ENCODE data around the gene PTPN23.

Gene PTPN23

DNA sequence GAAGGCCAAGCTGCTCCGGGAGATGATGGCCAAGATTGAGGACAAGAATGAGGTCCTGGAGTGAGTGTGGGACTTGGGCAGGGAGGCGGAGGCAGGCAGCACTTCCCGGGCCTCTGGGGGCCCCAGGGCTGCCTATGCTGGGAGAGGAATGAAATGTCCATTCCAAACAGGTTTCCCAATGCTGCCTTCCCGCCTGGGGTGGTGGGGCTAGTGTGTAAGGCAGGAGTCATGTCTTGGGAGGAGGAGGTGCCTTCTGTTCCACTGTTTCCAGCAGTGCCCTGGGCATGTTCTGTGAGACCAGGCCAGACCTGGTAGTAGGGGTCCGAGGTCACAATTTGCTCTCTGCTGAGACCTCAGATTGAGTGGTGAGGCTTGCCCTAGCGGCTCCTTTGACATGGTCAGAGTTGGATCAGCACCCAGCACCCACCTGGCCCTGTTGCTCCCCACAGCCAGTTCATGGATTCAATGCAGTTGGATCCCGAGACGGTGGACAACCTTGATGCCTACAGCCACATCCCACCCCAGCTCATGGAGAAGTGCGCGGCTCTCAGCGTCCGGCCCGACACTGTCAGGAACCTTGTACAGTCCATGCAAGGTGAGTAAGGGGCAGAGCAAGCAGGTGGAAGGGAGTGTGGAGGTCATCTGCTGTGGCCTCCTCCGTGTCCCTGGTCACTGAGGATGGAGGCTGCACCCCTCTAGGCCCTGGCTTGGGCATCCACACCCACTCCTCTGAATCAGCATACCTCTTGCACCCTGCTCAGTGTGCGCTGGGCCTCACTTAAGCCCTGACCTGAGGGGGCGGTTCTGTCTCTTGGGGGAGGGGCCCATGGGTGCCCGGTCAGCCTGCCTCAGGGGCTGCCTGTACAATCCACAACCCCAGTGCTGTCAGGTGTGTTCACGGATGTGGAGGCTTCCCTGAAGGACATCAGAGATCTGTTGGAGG is 27.3 kb downstream of the PTPN23 start:
- no peak for DNase-seq

DNA sequence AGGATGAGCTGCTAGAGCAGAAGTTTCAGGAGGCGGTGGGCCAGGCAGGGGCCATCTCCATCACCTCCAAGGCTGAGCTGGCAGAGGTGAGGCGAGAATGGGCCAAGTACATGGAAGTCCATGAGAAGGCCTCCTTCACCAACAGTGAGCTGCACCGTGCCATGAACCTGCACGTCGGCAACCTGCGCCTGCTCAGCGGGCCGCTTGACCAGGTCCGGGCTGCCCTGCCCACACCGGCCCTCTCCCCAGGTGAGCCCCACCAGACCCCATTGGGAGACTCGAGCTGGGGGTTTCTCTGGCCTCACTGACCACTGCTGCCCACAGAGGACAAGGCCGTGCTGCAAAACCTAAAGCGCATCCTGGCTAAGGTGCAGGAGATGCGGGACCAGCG is 28.0 kb downstream of the PTPN23 start:
- no peak for DNase-seq

DNA sequence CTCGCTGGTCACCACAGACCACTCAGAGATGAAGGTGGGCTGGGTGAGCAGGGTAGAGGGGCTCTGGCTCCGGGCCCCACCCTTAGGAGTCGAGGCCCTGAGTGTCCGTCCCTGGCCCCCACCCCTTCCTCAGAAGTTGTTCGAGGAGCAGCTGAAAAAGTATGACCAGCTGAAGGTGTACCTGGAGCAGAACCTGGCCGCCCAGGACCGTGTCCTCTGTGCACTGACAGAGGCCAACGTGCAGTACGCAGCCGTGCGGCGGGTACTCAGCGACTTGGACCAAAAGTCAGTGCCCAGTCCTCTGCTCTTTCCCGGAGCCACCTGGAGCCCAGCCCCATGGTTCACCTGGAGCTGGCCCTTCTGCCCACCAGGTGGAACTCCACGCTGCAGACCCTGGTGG is 28.5 kb downstream of the PTPN23 start:
- no peak for DNase-seq

DNA sequence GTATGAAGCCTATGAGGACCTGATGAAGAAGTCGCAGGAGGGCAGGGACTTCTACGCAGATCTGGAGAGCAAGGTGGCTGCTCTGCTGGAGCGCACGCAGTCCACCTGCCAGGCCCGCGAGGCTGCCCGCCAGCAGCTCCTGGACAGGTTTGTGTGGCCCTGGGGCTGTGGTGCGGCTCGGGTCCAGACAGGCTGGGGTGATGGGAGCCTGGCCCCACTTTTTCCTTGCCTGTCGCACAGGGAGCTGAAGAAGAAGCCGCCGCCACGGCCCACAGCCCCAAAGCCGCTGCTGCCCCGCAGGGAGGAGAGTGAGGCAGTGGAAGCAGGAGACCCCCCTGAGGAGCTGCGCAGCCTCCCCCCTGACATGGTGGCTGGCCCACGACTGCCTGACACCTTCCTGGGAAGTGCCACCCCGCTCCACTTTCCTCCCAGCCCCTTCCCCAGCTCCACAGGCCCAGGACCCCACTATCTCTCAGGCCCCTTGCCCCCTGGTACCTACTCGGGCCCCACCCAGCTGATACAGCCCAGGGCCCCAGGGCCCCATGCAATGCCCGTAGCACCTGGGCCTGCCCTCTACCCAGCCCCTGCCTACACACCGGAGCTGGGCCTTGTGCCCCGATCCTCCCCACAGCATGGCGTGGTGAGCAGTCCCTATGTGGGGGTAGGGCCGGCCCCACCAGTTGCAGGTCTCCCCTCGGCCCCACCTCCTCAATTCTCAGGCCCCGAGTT is 29.0 kb downstream of the PTPN23 start:
- no peak for DNase-seq

DNA sequence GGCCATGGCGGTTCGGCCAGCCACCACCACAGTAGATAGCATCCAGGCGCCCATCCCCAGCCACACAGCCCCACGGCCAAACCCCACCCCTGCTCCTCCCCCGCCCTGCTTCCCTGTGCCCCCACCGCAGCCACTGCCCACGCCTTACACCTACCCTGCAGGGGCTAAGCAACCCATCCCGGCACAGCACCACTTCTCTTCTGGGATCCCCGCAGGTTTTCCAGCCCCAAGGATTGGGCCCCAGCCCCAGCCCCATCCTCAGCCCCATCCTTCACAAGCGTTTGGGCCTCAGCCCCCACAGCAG is 29.5 kb downstream of the PTPN23 start:
- no peak for DNase-seq

DNA sequence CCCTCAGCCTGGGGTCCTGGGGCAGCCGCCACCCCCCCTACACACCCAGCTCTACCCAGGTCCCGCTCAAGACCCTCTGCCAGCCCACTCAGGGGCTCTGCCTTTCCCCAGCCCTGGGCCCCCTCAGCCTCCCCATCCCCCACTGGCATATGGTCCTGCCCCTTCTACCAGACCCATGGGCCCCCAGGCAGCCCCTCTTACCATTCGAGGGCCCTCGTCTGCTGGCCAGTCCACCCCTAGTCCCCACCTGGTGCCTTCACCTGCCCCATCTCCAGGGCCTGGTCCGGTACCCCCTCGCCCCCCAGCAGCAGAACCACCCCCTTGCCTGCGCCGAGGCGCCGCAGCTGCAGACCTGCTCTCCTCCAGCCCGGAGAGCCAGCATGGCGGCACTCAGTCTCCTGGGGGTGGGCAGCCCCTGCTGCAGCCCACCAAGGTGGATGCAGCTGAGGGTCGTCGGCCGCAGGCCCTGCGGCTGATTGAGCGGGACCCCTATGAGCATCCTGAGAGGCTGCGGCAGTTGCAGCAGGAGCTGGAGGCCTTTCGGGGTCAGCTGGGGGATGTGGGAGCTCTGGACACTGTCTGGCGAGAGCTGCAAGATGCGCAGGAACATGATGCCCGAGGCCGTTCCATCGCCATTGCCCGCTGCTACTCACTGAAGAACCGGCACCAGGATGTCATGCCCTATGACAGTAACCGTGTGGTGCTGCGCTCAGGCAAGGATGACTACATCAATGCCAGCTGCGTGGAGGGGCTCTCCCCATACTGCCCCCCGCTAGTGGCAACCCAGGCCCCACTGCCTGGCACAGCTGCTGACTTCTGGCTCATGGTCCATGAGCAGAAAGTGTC is 30.2 kb downstream of the PTPN23 start:
- DNase-seq: no peak

DNA sequence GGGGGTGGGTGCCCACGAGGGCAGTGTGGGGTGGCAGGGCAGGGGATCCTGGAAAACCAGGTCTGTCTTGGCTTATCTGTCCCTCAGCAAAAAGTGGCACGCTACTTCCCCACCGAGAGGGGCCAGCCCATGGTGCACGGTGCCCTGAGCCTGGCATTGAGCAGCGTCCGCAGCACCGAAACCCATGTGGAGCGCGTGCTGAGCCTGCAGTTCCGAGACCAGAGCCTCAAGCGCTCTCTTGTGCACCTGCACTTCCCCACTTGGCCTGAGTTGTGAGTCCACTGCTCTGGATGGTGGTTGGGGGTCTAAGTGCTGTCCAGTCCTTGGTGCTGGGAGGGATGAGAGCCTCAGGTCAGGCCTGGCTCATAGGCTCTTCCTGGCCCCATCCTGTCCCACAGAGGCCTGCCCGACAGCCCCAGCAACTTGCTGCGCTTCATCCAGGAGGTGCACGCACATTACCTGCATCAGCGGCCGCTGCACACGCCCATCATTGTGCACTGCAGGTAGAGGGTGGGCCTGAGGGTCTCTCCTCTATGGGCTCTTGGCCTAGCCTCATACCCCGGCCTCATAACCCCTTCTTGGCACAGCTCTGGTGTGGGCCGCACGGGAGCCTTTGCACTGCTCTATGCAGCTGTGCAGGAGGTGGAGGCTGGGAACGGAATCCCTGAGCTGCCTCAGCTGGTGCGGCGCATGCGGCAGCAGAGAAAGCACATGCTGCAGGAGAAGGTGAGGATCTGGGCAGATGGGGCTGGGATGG is 31.1 kb downstream of the PTPN23 start:
- no peak for DNase-seq

DNA sequence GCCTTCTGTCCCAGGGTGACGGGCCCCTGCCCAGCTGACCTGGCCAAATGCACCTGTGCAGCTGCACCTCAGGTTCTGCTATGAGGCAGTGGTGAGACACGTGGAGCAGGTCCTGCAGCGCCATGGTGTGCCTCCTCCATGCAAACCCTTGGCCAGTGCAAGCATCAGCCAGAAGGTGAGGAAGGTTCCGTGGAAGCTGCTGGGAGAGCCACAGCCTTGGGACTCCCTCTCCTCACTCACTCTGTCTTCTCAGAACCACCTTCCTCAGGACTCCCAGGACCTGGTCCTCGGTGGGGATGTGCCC is 31.6 kb downstream of the PTPN23 start:
- no peak for DNase-seq

DNA sequence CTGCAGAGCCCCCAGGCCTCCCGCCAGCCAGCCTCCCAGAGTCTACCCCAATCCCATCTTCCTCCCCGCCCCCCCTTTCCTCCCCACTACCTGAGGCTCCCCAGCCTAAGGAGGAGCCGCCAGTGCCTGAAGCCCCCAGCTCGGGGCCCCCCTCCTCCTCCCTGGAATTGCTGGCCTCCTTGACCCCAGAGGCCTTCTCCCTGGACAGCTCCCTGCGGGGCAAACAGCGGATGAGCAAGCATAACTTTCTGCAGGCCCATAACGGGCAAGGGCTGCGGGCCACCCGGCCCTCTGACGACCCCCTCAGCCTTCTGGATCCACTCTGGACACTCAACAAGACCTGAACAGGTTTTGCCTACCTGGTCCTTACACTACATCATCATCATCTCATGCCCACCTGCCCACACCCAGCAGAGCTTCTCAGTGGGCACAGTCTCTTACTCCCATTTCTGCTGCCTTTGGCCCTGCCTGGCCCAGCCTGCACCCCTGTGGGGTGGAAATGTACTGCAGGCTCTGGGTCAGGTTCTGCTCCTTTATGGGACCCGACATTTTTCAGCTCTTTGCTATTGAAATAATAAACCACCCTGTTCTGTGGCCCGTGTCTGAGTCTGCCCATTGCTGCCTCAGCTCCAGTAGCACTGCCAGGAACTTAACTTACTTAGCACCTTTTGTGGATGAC is 32.2 kb downstream of the PTPN23 start:
- DNase-seq: no peak

DNA sequence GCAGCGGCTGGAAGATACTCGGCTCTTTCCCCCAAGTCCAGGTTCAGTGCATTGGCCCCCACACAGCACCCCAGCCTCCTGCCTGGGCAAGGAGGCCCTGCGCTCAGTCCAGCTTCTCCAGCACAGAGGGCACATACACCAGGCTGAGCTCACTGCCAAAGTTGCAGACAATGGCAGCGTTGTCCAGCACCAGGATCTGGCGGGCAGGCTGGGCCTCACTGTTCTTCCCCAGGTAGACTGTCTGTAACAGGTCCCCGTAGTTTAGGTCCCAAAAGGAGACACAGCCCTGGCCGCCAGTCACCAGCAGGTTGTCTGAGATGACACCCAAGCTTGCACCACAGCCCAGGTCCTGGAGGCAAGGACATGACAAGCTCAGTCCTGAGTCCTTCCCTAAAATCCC is 32.9 kb downstream of the PTPN23 start:
- DNase-seq: no peak

DNA sequence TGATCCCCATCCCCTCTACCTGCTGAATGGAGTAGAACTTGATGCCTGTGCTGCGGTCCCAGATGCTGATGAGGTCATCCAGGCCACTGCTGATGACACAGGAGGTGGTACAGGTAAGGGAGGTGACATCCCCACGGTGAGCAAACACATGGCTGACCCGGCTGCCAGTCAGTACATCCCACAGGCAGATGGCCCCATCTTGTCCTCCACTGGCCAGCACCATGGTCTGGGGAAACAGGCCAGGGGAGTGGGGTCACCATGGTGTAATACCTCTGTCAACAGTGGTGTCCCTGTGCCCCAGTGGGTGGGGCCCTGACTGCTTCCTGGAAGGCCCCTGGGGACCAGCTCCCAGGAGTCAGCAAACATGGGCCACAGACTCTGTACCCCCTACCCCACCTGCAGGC is 33.3 kb downstream of the PTPN23 start:
- no peak for DNase-seq

DNA sequence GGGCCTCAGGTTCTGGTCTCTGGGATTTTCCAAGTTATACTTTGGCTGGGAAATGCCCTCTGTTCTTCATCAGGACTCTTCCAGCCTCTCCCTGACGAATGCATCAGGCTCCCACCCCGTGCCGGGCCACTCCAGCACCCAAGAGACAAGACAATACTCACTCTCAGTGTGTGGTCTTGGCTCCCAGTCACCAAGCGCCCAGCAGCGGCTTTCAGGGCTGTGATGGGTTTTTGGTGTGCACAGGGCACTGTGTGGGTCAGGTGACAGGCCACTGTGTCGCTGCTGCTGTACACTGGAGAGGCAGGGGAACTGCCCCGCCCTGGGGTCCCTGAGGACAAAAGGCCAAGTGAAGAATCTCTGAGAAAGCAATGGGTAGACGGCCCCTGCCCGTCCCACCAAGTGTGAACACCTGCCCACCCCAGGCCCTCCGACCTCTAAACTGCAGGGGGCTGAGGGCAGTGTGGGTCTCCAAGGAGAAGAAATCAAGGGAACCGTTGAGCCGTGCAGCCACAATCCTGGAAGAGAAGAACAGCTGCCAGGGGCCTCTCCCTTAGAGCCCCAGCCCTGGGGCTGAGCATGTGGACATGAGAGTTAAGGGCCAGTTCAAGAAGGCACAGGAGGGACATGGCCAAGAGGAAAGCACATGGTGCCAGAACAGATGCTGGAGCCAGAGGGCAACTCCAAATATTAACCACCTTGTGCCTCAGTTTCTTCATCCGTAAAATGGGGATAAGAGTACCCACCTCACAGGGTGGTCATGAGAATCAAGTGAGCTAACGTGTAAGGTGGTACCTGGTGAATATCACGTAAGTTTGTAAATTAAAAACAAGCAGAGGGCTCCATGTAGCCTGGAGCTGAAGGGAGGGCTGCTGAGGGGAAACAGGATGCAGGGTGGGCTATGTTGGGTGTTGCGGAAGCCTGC is 34.1 kb downstream of the PTPN23 start:
- no peak for DNase-seq

DNA sequence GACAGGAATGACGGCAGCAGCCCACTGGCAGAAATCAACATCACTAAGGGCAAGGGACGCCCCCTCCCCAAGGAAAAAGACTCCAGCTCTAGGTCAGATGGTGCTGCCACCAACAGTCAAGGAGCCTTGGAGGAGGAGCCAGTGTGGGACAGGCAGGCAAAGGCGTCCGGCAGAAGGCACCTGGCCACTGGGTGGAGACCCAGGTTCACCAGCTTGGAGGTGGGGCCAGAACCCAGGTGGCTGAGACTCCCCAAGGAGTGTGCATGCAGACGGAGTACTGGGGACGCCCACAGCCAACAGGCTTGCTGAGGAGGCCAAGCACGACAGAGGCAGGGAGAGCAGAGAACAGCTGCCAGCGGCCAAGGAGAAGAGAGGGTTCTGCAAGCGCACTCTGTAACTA is 35.2 kb downstream of the PTPN23 start:
- no peak for DNase-seq

DNA sequence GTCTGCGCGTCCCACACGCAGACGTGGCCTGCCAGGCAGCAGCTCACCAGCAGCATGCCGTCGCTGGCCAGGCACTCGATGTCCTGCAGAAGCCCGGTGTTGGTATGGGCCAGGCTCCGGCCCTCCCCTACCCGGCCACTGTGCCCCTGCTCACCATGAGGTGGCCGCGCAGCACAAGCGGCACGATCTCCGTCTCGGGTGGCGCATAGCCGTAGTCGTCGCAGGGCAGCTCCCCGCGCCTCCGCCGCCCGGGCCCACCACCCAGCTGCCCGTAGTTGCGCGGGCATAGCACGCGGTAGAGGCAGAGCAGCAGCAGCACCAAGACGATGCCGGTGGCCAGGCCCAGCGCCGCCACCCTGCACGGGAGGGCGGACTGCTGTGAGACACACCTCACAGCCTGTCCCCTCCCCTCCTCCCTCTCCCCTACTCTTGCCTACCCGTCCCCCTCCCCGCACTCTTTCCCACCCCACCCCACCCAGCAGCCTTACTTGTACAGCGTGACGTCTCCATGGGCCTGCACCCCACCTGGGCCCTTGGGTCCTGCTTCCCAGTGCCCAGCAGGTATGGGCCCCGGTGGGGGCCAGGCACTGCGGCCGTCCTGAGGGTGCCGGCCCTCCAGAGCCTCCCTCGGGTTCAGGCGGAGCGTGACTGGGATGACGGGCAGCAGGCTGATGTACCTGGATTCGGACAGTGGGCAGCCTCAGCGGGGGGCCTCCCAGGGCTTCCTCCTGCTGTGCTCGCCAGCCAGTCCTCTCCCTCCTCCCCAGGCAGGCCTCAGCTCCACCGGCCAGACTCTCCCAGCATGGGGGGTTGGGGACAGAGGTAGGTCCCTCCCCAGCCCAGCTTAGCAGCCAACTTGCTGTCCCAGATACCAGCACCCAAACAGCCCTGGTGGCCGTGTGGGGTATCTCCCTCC is 37.6 kb downstream of the PTPN23 start:
- DNase-seq: no peak

DNA sequence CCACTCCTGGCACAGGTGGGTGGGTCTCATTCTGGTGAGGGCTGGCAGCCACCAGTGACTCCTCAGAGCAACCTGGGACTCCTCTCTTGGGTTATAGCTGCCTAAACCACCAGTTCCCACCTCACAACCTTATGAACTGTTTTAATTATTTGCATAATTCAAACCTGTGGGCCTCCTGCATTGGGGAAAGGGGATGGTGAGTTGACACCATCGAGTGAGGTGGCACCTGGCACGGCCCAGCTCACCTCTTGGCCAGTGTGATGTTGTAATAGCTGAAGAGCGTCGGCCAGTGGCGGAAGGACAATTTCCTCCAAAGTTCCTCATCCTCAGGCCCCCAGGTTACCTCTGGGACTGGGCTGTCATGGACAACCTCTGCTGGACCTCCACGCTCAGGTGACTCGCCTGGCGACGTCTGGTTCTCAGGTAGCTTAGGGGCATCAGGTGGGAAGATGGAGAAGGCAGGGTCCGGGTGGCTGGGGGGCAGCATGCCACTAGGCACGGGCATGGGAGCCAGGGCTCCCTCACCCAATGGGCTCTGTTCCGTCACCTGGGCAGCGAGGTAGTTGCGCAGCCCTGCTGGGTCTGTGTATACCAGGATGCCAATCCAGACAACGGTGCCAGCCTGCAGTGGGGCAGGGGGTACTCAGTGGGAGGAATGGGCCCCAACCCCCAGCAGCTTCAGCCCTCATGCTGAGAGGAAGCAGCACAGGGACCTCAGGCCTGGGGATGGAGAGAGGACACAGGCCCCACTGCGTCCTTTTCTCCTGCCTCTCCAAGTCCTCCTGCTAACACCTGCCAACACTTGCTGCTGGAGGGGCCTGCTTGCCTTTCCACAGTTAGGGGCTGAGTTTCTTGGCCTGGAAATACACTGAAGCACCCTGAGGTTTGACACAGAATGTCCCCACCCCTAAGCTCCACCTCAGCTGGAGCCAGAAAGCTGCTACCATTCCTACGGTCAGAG is 38.5 kb downstream of the PTPN23 start:
- no peak for DNase-seq

DNA sequence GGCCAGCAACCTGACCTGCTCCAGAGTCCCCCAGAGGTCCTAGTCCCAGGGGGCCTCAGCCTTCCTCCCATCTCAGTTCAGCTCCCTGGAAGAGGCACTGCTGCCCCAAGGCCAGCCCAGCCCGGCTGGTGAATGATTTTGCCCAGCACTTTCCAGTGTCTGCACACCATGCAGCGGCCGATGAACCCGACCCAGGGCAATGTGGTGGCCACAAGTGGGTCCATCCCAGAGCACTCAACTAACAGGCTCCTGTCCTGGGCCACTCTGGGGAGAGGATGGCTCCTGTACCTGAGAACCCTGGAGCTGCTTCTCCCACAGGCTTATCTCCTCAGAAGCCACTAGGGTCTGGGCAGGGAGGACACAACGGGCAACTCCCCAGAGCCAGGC is 39.2 kb downstream of the PTPN23 start:
- no peak for DNase-seq

DNA sequence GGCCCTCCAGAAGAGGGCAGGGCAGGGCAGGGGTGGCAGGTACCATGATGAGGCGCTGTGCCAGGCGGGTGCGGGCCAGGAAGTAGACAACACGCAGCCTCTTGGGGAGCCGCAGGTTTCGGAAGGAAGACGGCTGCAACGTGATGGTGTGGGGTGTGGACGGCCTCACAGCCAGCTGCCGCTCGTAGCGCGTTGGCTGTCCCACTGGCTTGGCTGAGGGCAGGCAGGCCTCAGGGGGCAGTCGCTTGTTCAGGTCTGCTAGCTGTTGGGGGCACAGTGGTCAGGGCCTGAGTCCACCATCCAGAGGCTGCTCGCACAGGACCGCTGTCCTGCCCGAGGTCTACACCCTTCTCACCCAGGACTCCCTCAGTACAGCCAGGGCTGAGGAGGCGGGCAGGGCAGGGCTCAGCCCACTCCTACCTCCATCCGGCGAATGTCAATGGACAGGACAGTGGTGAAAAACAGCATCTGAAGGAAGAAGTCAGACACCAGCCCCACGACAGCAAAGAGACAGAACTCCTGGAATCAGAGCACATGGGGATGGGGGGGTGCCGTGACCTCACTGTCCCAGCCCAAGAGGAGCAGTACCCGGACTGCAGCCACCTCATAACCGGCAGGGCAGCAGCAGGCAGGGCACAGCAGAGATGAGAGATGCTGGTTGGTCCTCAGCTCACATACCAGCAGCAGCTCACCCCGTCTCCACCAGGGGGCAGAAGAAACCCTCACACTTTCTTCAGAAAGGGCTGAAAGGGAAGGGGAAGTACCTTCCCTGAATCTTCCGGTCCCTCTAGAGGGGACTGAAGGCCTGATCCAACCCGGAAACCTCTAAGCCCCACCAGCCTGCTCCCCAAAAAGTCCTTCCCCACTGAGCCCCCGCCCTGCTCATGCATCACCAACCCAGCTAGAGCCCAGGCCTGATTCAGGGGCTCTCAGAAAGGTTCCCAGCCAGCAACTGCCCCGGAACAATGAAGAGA is 40.0 kb downstream of the PTPN23 start:
- peak; percentile 88 for DNase-seq
